Measurements from ENCODE around the gene RUFY2.
"Not testable (repeated sequence)": the region's sequence is repeated elsewhere in the genome, so short reads cannot be mapped to it uniquely, and the experiment has no call there.

Gene RUFY2

GRCh38 chr10:68324396-68324795 lies 82.7 kb downstream of the RUFY2 start:
- not testable (repeated sequence) for DNase-seq

- DNase-seq, result no peak
Observed at GRCh38 chr10:68318331-68319059, 88.6 kb downstream of the RUFY2 start.

- no peak for DNase-seq
Observed at GRCh38 chr10:68315582-68315981, 91.5 kb downstream of the RUFY2 start.

GRCh38 chr10:68314930-68315329 lies 92.1 kb downstream of the RUFY2 start:
- not testable (repeated sequence) for DNase-seq

- no peak for DNase-seq
Observed at GRCh38 chr10:68310531-68310930, 96.5 kb downstream of the RUFY2 start.

GRCh38 chr10:68305854-68306253 lies 101.2 kb downstream of the RUFY2 start:
- no peak for DNase-seq

GRCh38 chr10:68303849-68304412 lies 103.1 kb downstream of the RUFY2 start:
- no peak for DNase-seq

GRCh38 chr10:68302871-68303270 lies 104.2 kb downstream of the RUFY2 start:
- DNase-seq, result no peak

GRCh38 chr10:68302503-68302823 lies 104.6 kb downstream of the RUFY2 start:
- DNase-seq, result no peak

GRCh38 chr10:68301790-68302502 lies 105.1 kb downstream of the RUFY2 start:
- no peak for DNase-seq

- DNase-seq, result no peak
Observed at GRCh38 chr10:68301301-68301700, 105.8 kb downstream of the RUFY2 start.

GRCh38 chr10:68296843-68297663 lies 110.0 kb downstream of the RUFY2 start:
- DNase-seq, result peak; percentile 57
